NCI-H1930 (cell line): Measurements from ENCODE around the gene KIF5A.

Experiments
- DNase-seq, 2 experiments: peaks; one replicate each; lab custom pipeline; 2025; lab: John Stamatoyannopoulos, UW

The KIF5A gene

GRCh38 chr12:57620245-57620935 is 70.5 kb downstream of the KIF5A start:
- no peak for DNase-seq

DNA sequence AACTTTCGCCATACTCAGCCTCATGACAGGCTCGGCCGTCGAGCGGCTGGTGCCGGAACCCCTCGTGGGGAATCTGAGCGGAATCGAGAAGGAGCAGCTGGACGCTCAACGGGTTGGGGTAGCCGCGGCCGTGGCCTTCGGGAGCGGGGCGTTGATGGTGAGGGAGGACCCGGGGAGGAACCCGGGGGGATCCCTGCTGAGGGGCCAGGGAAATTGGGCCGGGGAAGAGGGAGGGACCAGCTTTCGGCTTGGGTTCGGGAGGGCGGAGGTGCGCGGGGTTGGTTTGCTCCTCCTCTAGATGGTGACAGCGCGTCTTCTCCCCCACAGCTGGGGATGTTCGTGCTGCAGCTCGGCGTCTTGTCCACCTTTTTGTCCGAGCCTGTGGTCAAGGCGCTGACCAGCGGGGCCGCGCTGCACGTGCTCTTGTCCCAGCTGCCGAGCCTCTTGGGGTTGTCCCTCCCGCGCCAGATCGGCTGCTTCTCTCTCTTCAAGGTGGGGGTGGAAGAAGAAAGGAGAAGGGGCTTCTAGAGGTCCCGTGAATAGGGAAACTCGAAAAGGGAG is 71.2 kb downstream of the KIF5A start:
- DNase-seq = no peak

DNA sequence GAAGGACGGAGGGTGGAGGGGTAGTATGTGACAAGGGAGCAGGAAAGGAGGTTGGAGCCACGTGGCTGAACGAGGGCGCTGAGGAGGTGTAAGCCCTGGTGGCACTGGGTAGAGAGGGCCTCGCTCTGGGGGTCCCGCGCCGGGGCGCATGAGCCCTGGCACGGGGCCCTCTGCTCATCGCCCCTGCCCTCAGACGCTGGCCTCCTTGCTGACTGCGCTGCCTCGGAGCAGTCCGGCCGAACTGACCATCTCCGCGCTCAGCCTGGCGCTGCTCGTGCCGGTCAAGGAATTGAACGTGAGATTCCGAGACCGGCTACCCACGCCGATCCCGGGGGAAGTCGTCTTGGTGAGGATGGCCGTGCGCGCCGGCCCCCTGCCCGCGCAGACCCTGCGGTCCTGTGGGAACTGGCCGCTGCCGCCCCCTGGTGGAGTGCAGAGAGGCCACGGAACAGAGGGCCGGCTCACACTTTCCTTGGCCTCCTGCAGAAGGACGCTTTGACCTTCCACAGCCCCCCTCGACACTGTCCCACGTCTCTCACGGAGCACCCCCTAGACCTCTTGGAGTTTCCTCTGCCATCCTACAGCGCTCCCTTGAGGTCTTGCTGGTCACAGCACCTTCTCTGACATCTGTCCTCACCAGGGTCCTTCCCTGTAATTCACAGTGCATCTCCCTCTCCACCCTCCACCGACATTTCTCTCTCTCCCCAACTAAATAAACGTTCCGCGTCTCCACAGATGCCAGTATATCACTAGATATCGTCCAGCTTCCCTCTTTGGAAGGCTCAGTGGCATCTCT is 71.9 kb downstream of the KIF5A start:
- DNase-seq = peak in 1 of 2 experiments; percentile 57

DNA sequence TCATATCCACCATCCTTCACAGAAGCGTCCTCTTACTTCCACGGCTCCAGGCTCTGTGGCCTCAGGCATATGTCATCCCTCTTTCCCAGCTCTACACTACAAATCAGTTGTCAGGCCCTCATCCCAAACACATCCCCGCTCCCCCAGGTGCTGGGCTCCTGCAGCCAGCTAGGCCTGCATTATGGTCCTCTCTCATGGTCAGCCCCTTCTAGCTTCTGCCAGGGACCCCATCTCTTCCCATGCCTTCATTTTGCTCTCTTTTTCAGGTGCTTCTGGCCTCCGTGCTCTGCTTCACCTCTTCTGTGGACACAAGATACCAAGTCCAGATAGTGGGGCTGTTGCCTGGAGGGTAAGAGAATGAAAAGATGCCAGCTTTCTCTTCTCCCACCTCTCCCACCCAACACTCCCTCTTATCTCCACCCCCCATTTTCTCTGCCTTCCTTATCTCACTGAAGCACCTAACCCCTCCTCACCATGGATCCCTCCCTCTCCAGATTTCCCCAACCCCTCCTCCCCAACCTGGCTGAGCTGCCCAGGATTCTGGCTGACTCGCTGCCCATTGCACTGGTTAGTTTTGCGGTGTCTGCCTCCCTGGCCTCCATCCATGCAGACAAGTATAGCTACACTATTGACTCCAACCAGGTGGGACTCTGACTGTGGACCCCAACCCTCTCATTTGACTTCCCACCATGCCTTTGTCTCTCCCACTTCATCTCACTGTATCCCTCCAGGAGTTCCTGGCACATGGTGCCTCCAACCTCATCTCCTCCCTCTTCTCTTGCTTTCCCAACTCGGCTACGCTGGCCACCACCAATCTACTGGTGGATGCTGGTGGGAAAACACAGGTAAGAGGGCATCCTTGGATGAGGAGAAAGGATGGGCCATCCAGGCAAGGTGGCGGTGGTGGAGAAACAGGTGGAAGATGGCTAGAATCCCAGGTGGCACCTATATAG is 72.7 kb downstream of the KIF5A start:
- no peak for DNase-seq

GRCh38 chr12:57623385-57623784 is 73.5 kb downstream of the KIF5A start:
- DNase-seq = no peak

DNA sequence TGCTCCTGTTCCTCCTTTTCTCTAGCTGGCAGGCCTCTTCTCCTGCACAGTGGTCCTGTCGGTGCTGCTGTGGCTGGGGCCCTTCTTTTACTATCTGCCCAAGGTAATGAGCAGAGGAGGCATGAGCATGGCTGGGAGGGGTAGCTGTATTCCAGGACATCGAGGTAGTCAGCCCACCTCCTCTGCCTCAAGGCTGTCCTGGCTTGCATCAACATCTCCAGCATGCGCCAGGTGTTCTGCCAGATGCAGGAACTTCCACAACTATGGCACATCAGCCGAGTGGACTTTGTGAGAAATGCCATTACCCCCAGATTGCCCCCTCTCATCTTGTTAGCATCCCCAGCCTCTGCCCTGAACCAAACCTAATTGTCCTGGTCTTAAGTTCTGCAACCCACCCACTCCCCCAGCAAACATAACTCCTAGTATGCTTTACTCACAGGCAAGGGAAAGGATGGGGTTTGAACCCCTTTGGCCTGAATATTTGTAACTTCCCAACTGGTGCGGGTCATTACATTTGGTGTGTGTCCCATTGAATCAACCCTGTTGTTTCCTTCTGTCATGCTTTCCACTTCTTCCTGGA is 74.1 kb downstream of the KIF5A start:
- DNase-seq = no peak

GRCh38 chr12:57624441-57625220 is 74.8 kb downstream of the KIF5A start:
- no peak for DNase-seq

- no peak for DNase-seq
Measured at GRCh38 chr12:57625261-57626032, 75.6 kb downstream of the KIF5A start.

- no peak for DNase-seq
Measured at GRCh38 chr12:57626111-57626920, 76.5 kb downstream of the KIF5A start.

DNA sequence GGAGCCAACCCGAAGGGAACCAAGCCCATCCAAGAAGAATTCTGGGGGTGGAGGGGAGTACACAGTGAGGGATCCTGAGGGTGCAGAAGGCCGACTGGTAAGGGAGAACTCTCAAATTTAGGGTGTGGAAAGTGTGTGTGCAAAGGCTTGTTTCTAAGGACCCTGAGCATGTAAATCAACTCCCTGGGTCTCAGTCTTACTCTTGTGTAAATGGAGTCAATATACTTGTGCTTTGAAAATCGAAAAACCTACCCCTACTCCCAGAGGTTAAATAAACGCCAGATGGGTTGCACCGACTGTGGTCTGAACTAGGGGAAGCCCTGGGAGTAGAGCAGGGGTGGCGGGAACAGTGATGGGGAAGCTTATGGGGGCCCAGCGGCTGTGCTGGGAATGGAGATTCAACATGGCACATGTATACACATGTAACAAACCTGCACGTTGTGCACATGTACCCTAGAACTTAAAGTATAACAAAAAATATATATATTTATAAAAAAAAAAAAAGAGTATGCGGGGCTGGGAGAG is 77.1 kb downstream of the KIF5A start:
- no peak for DNase-seq

DNA sequence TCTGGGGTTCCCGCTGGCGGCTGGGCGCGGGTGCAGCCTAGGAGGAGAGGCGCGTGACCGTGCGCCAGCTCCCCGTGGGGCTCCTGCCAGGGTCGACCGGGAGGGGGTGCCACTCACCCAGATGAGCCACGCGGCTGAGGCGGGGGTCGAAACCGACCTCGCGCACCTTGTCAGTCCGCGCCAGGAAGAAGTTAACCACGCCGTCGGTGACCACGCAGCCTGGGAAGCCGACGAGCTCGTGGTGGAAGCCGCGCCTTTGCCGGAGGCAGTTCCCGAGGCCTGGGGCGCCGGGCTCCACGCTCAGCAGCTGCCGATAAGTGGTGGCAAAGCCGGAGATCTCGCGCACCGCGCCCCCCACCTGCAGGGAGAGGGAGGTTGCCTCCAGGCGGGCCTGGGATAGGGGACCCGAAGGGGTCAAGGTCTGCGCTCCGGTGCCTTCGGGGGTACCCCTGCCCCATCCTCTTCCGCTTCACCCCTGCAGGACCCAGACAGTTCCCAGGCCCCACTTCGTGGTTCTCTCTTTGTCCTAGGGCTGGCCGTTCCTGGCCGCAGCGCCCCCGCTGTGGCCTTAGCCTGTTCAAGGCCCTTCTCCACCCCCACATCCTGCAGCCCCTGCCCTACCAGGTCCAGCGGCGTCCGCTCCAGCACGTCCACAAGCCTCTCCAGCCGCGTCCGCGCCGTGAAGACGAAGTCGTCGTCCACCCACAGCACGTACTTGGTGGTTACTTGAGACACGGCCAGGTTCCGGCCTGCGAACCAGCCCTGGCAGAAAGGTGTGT is 77.8 kb downstream of the KIF5A start:
- DNase-seq = no peak

DNA sequence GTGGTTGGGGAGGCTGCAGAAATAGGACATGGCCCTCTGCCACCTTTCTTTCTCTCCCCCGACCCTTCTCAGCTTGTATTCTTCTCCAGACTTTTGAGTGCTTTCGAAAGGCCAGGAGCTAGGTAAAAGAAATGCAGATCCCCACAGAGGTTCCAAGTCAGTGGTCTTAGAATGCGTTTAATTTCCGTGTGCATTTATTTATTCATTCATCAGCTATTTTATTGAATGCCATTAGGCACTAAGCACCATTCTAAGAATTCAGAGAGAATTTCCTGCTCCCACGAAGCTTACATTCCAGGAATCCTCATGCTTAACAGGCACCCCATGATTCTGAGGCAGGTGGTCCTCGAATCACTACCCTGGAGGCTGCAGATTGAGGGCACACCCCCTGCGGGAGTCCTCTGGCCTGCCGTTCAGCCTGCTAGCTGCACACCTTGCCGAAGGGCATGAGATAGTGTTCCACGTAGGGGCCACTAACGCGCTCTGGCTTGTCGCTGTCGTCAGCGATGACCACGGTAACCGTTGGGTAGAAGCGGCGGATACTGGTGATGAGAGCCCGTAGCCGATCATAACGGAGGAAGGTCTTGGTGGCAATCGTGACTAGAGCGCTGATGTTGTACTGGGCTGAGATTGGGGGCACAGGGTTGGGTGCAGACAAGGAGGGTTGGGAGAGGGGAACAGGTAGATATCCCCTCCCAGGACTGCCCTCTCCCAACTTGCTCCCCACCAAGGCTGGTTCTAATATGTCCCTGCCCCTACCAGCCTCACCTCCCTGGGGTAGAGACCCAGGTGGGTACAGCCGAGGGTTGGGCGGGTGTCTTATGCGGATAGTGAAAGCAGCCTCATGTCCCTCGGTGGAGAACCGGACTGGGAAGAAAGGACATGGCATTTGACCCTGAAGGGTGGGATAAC is 78.7 kb downstream of the KIF5A start:
- DNase-seq = no peak

DNA sequence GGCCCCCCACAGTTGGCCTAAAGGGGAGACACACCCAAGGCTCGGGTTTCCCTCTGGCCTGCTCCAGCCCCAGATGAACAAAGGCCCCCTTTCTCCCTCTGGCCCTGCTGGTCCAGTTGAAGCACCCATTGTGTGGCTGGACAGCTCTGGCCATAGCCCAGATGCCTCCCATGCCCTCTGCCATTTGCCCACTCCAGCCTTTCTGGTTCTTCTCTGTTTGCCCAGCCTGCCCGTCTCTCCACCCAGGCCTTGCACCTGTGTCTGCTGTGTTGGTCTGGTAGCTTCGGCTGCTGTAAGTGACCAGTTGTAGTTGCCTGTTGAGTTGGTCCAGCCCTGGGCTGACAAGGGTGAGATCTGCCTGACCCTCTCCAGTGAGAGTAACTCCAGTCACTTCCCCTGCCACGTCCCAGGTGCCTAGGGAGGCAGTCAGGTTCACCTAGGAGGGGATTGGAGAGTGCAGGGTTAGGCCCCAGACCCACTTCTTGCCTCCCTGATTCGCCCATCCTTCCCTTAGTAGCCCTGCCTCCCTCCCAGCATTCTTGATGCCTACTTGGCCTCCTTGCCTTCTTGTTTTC is 80.1 kb downstream of the KIF5A start:
- no peak for DNase-seq

GRCh38 chr12:57630891-57631433 is 81.1 kb downstream of the KIF5A start:
- no peak for DNase-seq

GRCh38 chr12:57631566-57632072 is 81.8 kb downstream of the KIF5A start:
- DNase-seq = no peak
